ENCODE results near the gene MDN1. TPM values are rescaled to one million over a fixed set of nuclear protein-coding genes. Genes with fewer than 3 reads are reported as not detected.

Gene MDN1
- total and polyA plus RNA-seq, 2 donors (not counting 1 experiment from before 2014, with no cell fraction given) = 16.5 to 59.5 TPM

GRCh38 chr6:89661559-89661958, 158.0 kb downstream of the MDN1 start:
- no peak for ATAC-seq (ENCODE audit: low read depth)

GRCh38 chr6:89660981-89661380, 158.6 kb downstream of the MDN1 start:
- no peaks in the 10 kb centered on the region for H3K27me3 ChIP-seq (replicated peaks in 1 of 4; ENCODE audit: control extremely low read depth in 1 of 4, control insufficient read depth in 3 of 4, insufficient read depth in 4 of 4, low read length in 3 of 4)

More at GRCh38 chr6:89661559-89661958, 158.0 kb downstream of the MDN1 start:
- Histone ChIP-seq H3K4me2 (replicated peaks; ENCODE audit: low read depth, low read length, poor library complexity, severe bottlenecking) (no peak overlapping the region), H4K20me1 (ENCODE audit: control insufficient read depth, insufficient read depth, low read length, poor library complexity, severe bottlenecking) (no peaks in the 10 kb centered on the region), H3K9ac (ENCODE audit: low read length) (no peak overlapping the region), H3K4me3 (ENCODE audit: control extremely low read depth in 1 of 5, extremely low read depth in 1 of 5, insufficient read depth in 1 of 5, low read depth in 2 of 5, low read length in 4 of 5) (no peak overlapping the region), H3K27ac (ENCODE audit: low read length in 2 of 2) (no peak overlapping the region), H3K36me3 (replicated peaks in 1 of 2; ENCODE audit: control extremely low read depth in 1 of 2, control insufficient read depth in 1 of 2, extremely low read depth in 1 of 2, insufficient read depth in 2 of 2, low read length in 1 of 2) (peaks cover 12 to 72% of the 10 kb centered on the region in 2 experiments), H3K9me3 (ENCODE audit: control extremely low read depth in 1 of 3, control insufficient read depth in 2 of 3, insufficient read depth in 1 of 3, low read length in 2 of 3) (no peaks in the 10 kb centered on the region), H3K79me2 (ENCODE audit: control insufficient read depth, insufficient read depth, low read length) (no peaks in the 10 kb centered on the region), H2AFZ (ENCODE audit: insufficient read depth, low read depth, low read length, poor library complexity, severe bottlenecking) (no peak overlapping the region), H3K27me3 (replicated peaks in 1 of 4; ENCODE audit: control extremely low read depth in 1 of 4, control insufficient read depth in 3 of 4, insufficient read depth in 4 of 4, low read length in 3 of 4) (no peaks in the 10 kb centered on the region), H3K4me1 (ENCODE audit: control insufficient read depth in 2 of 2, insufficient read depth in 2 of 2, low read length in 2 of 2) (no peaks in the 10 kb centered on the region)
- Mint-ChIP-seq H3K27ac (no peak overlapping the region), H3K4me1 (no peaks in the 10 kb centered on the region), H3K9me3 (ENCODE audit: insufficient read depth) (no peaks in the 10 kb centered on the region), H3K27me3 (no peaks in the 10 kb centered on the region), H3K4me3 (no peak overlapping the region)
- ChIA-PET POLR2A (interaction anchor here (0.5 kb wide), 1 partner anchor 213 kb away, joined by 4 read pairs; no protein-coding TSS in a partner anchor), CTCF (no interaction called here)
- 100% methylated on average over 1 of the region's 1 CpG for WGBS (ENCODE audit: insufficient coverage)
- intact Hi-C loops (cut with micrococcal nuclease) = no loop called here
- no peak for TF ChIP-seq EZH2 (IDR thresholded peaks at IDR 0.05; ENCODE audit: borderline replicate concordance, insufficient read depth, low read depth, low read length, poor library complexity, severe bottlenecking)
- TF ChIP-seq CTCF (IDR thresholded peaks at IDR 0.05) = no peak
- no peak for DNase-seq

More at GRCh38 chr6:89660981-89661380, 158.6 kb downstream of the MDN1 start:
- H3K4me3 Mint-ChIP-seq = no peak overlapping the region
- Histone ChIP-seq H4K20me1 (ENCODE audit: control insufficient read depth, insufficient read depth, low read length, poor library complexity, severe bottlenecking) (no peaks in the 10 kb centered on the region), H3K4me3 (ENCODE audit: control extremely low read depth in 1 of 5, extremely low read depth in 1 of 5, insufficient read depth in 1 of 5, low read depth in 2 of 5, low read length in 4 of 5) (no peak overlapping the region), H2AFZ (ENCODE audit: insufficient read depth, low read depth, low read length, poor library complexity, severe bottlenecking) (no peak overlapping the region), H3K27ac (ENCODE audit: low read length in 2 of 2) (no peak overlapping the region), H3K9ac (ENCODE audit: low read length) (no peak overlapping the region), H3K9me3 (ENCODE audit: control extremely low read depth in 1 of 3, control insufficient read depth in 2 of 3, insufficient read depth in 1 of 3, low read length in 2 of 3) (no peaks in the 10 kb centered on the region), H3K79me2 (ENCODE audit: control insufficient read depth, insufficient read depth, low read length) (no peaks in the 10 kb centered on the region), H3K4me1 (ENCODE audit: control insufficient read depth in 2 of 2, insufficient read depth in 2 of 2, low read length in 2 of 2) (no peaks in the 10 kb centered on the region), H3K36me3 (replicated peaks in 1 of 2; ENCODE audit: control extremely low read depth in 1 of 2, control insufficient read depth in 1 of 2, extremely low read depth in 1 of 2, insufficient read depth in 2 of 2, low read length in 1 of 2) (peaks cover 12 to 77% of the 10 kb centered on the region in 2 experiments), H3K4me2 (replicated peaks; ENCODE audit: low read depth, low read length, poor library complexity, severe bottlenecking) (no peak overlapping the region)
- 96% methylated on average over 2 of the region's 4 CpGs for WGBS (ENCODE audit: insufficient coverage)
- no peak for ATAC-seq (ENCODE audit: low read depth)
- no peak for DNase-seq
- TF ChIP-seq EZH2 (IDR thresholded peaks at IDR 0.05; ENCODE audit: borderline replicate concordance, insufficient read depth, low read depth, low read length, poor library complexity, severe bottlenecking) (no peak), CTCF (IDR thresholded peaks at IDR 0.05) (no peak)
- ChIA-PET POLR2A (interaction anchor here (0.5 kb wide), 1 partner anchor 213 kb away, joined by 4 read pairs; no protein-coding TSS in a partner anchor), CTCF (no interaction called here)
- H3K27ac Mint-ChIP-seq = no peak overlapping the region
- no peaks in the 10 kb centered on the region for H3K27me3 Mint-ChIP-seq
- intact Hi-C loops (cut with micrococcal nuclease) = no loop called here
- no peaks in the 10 kb centered on the region for H3K9me3 Mint-ChIP-seq (ENCODE audit: insufficient read depth)
- H3K4me1 Mint-ChIP-seq = no peaks in the 10 kb centered on the region
